ENCODE results near the gene HDLBP.

DNA sequence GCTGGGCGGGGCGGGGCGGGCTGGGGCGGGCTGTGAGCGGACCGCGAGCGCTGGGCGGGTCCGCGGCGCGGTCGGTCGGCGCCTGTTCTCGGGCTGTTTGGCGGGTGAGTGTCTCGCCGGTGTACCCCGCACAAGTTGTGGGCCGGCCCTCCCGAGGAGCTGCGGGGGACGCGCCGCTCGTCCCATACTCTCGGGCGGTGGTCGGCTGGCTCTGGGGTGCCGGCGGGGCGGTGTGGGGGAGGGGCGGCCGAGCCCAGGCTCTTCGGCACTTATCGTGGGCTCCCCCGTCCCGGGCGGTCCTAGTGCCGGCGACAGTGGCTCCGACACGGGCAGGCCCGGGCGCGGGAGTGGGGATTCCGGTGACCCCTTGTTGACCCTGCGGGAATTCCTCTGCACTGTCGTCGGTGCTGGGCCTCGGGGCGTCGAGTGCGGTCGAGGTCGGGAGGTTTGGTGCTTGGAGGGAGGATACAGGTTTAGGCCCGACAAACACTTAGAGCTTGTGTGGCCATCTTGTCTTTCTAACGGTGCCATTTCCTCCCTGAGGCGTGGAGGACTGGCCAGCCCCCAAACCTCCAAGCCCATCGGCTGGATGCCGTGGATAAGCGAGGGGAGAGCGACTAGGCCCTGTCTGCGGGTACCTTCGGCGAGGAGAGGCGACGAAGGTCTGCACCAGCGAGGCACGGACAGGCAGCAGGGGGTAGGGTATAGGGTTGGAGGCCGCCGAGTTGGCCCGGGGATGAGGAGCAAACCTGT, 583 bp upstream of the HDLBP start, which contains the start of gene SEPTIN2:
- TF ChIP-seq POLR2A (IDR thresholded peaks at IDR 0.05; ENCODE audit: extremely low read depth, insufficient read length): peak; percentile 81
- TF ChIP-seq, protein P1, sequence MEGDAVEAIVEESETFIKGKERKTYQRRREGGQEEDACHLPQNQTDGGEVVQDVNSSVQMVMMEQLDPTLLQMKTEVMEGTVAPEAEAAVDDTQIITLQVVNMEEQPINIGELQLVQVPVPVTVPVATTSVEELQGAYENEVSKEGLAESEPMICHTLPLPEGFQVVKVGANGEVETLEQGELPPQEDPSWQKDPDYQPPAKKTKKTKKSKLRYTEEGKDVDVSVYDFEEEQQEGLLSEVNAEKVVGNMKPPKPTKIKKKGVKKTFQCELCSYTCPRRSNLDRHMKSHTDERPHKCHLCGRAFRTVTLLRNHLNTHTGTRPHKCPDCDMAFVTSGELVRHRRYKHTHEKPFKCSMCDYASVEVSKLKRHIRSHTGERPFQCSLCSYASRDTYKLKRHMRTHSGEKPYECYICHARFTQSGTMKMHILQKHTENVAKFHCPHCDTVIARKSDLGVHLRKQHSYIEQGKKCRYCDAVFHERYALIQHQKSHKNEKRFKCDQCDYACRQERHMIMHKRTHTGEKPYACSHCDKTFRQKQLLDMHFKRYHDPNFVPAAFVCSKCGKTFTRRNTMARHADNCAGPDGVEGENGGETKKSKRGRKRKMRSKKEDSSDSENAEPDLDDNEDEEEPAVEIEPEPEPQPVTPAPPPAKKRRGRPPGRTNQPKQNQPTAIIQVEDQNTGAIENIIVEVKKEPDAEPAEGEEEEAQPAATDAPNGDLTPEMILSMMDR (IDR thresholded peaks at IDR 0.05; ENCODE audit: low read depth, low read length): no peak
- TF ChIP-seq, protein P2, sequence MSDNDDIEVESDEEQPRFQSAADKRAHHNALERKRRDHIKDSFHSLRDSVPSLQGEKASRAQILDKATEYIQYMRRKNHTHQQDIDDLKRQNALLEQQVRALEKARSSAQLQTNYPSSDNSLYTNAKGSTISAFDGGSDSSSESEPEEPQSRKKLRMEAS (IDR thresholded peaks at IDR 0.05; ENCODE audit: low read depth, low read length): no peak

Data from NB4 (cell line).